HepG2 (cell line): ENCODE results near the gene CDC6. TPM values are rescaled to one million over a fixed set of nuclear protein-coding genes. Genes with fewer than 3 reads are reported as not detected.

Experiments
- E2F5 ChIP-seq: sonication (generic); formaldehyde crosslinking; conservative IDR thresholded peaks from 2 replicates; pipeline ENCODE4 v1.4.0; 2020; ENCODE audit warnings: missing genetic modification reagents
- HMG20A ChIP-seq: IDR thresholded peaks from 2 replicates; pipeline ENCODE4 v1.6.1; 2016; ENCODE audit warnings: borderline replicate concordance
- IKZF1 ChIP-seq: fragments of 450-650 bp; IDR thresholded peaks from 2 replicates; pipeline ENCODE4 v1.7.1; 2016
- MED1 ChIP-seq: sonication (generic); formaldehyde crosslinking; IDR thresholded peaks from 2 replicates; pipeline ENCODE4 v1.4.0; 2020; ENCODE audit warnings: missing genetic modification reagents
- NFE2L2 ChIP-seq: fragments of 150-350 bp; IDR thresholded peaks from 2 replicates; pipeline ENCODE4 v1.6.1; 2014; ENCODE audit warnings: low read length
- SP5 ChIP-seq: IDR thresholded peaks from 2 replicates; pipeline ENCODE4 v1.6.1; 2016; ENCODE audit warnings: low read depth, borderline replicate concordance
- ZBTB10 ChIP-seq: sonication (generic); formaldehyde crosslinking; IDR thresholded peaks from 2 replicates; pipeline ENCODE4 v1.4.0; 2020; ENCODE audit warnings: missing genetic modification reagents, borderline replicate concordance
- ZBTB21 ChIP-seq: sonication (generic); formaldehyde crosslinking; IDR thresholded peaks from 2 replicates; pipeline ENCODE4 v1.4.0; 2020; ENCODE audit warnings: missing genetic modification reagents
- ZNF230 ChIP-seq: sonication (generic); formaldehyde crosslinking; IDR thresholded peaks from 2 replicates; pipeline ENCODE4 v1.4.0; 2020; ENCODE audit warnings: mild to moderate bottlenecking, missing genetic modification reagents
- ZNF652 ChIP-seq: IDR thresholded peaks from 2 replicates; pipeline ENCODE4 v1.6.1; 2016; ENCODE audit warnings: low read depth, borderline replicate concordance
- ZSCAN30 ChIP-seq: sonication (generic); formaldehyde crosslinking; IDR thresholded peaks from 2 replicates; pipeline ENCODE4 v1.5.0; 2020; ENCODE audit warnings: mild to moderate bottlenecking, missing genetic modification reagents
- polyA plus RNA-seq, 8 experiments: library from polyadenylated mRNA; depleted of rRNA in 3 of 8; stranded (reverse) in 7 of 8; unstranded in 1 of 8; fragments of >200 nt; fragmentation: Illumina TruSeq in 4 of 8; extraction: Trizol in 4 of 8; gene quantifications; 2 replicates each; pipeline versions ENCODE4 v1.2.1 to v1.2.3, GENCODE V29; 2011 to 2016; ENCODE audit warnings: low read depth in 4 of 8, missing spikeins in 1 of 8, mixed read lengths in 1 of 8; ENCODE audit not compliant: insufficient read depth in 1 of 8
- total RNA-seq, 5 experiments: library from RNA; depleted of rRNA; stranded (reverse); fragments of >200 nt; fragmentation: Illumina TruSeq; extraction: Trizol; gene quantifications; 2 replicates each; pipeline ENCODE4 v1.2.3, GENCODE V29; 2016; ENCODE audit warnings: low read depth in 1 of 5
- TF ChIP-seq, protein P1 (sequence below), 2 experiments: fragments of 450-650 bp in 1 of 2; sonication (generic) in 1 of 2; formaldehyde crosslinking in 1 of 2; IDR thresholded peaks; 2 replicates each; pipeline versions ENCODE4 v1.6.1 to v1.8.0; 2016 to 2022; ENCODE audit warnings: antibody characterized with exemption in 1 of 2, mild to moderate bottlenecking in 1 of 2, missing genetic modification reagents in 1 of 2

CDC6 gene
- total and polyA plus RNA-seq, 2 of the 13 experiments (the other 11 are each of a cell fraction or from before 2014, with no cell fraction given) = 17.4 to 114 TPM

DNA sequence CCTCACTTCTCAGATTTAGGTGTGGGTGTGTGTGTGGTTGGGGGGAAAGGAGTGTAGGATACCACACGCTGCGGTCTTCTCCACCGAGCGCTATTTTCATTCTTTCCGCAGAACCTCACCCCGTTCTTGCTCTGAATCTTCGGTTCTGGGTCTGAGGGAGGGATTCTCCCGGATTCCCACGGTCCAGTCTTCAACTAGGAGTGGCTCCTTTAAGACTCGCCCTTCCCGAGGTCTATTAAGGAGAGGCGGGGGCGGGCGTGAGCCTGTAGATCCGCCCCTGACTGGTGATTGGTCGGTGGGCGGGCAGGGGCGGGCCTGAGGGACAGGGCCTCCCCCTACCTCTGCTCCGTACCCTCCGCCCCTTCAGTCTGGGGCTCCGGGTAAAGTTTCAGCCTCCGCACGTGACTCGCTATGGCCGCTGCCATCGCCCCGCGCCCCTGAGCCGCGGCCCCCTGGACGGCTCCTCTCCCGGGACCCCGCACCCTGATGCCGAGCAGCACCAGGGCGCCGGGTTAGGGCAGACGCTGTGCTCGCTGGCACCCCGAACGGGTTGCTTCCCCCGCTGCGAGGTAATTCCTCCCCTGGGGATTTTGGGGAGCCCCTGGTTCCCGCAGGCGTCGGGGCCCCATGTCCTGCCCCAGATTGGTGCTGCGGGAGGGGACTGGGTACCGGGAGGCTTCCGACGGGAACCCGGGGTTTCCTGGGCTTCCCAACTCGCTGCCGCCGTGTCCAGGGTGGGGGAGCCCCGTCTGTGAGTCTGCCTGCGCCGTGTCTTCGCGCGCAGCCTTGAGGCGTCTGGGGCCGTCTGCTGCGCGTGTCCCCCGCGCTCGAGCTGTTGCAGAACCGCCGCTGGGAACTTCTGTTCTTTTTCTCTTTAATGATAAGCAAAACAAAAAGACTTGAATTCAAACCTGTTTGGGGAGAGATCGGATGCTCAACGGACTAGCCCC, 30.5 kb downstream of the CDC6 start (continued):
- TF ChIP-seq, protein P1, sequence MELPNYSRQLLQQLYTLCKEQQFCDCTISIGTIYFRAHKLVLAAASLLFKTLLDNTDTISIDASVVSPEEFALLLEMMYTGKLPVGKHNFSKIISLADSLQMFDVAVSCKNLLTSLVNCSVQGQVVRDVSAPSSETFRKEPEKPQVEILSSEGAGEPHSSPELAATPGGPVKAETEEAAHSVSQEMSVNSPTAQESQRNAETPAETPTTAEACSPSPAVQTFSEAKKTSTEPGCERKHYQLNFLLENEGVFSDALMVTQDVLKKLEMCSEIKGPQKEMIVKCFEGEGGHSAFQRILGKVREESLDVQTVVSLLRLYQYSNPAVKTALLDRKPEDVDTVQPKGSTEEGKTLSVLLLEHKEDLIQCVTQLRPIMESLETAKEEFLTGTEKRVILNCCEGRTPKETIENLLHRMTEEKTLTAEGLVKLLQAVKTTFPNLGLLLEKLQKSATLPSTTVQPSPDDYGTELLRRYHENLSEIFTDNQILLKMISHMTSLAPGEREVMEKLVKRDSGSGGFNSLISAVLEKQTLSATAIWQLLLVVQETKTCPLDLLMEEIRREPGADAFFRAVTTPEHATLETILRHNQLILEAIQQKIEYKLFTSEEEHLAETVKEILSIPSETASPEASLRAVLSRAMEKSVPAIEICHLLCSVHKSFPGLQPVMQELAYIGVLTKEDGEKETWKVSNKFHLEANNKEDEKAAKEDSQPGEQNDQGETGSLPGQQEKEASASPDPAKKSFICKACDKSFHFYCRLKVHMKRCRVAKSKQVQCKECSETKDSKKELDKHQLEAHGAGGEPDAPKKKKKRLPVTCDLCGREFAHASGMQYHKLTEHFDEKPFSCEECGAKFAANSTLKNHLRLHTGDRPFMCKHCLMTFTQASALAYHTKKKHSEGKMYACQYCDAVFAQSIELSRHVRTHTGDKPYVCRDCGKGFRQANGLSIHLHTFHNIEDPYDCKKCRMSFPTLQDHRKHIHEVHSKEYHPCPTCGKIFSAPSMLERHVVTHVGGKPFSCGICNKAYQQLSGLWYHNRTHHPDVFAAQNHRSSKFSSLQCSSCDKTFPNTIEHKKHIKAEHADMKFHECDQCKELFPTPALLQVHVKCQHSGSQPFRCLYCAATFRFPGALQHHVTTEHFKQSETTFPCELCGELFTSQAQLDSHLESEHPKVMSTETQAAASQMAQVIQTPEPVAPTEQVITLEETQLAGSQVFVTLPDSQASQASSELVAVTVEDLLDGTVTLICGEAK (IDR thresholded peaks at IDR 0.05) = no peak
- TF ChIP-seq, protein P1 (CRISPR knock-in tag; IDR thresholded peaks at IDR 0.05) = no peak; the same call in none of the 2 replicates
- TF ChIP-seq E2F5 (no peak), ZBTB10 (peak; percentile 90), SP5 (CRISPR knock-in tag) (peak; percentile 61; the same call in 1 of the 2 replicates), MED1 (CRISPR knock-in tag) (peak; percentile 63), ZBTB21 (CRISPR knock-in tag) (no peak), ZNF652 (CRISPR knock-in tag) (no peak; the same call in 1 of the 2 replicates), IKZF1 (no peak), ZNF230 (CRISPR knock-in tag) (peak; percentile 89), HMG20A (no peak; the same call in 1 of the 2 replicates), NFE2L2 (no peak), ZSCAN30 (CRISPR knock-in tag) (peak; percentile 63)
